CD4-positive, alpha-beta T cell treated with Interleukin-2 at 100 ng/mL for 4 hours (primary cell): ENCODE data around the gene AMHR2.
A peak's percentile ranks its signal among the peaks of the same experiment; 100 is the strongest.
"Not testable (repeated sequence)": the region's sequence is repeated elsewhere in the genome, so short reads cannot be mapped to it uniquely, and the experiment has no call there.

Experiments used
- DNase-seq: peaks from one replicate; pipeline ENCODE4 v3.0.0-alpha.2; 2020; ENCODE audit warnings: low spot score

The AMHR2 gene

DNA sequence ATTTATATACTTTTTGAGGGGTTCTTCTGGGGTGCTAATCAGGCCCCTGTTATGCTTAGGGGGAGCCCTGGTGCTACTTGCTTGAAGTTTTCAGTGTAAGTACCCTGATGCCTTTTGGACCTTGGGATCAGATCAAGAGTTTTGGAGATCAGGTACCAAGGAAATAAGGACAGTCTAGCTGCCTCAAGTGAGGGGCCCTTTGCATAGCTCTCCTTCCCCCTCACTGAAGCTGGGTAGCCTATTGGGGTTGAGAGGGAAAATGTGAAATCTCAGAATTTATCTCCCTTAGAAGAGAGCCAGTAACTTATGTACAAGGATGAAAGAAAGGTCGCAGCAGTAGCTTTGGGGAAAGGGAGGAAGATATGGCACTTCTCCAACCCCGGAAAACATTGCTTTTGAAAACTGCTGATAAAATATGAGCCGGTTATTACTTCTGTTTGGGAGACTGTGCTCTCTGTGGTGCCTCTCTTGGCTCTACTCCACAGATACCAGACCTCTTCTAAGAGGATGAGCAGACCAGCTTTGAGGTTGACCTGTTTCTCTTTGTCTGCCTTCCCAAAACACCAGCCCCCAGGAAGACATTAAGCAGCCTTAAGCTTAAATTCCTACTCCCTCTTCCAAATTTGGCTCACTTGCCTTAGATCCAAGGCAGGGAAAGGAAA is 8.8 kb upstream of the AMHR2 start:
- no peak for DNase-seq

DNA sequence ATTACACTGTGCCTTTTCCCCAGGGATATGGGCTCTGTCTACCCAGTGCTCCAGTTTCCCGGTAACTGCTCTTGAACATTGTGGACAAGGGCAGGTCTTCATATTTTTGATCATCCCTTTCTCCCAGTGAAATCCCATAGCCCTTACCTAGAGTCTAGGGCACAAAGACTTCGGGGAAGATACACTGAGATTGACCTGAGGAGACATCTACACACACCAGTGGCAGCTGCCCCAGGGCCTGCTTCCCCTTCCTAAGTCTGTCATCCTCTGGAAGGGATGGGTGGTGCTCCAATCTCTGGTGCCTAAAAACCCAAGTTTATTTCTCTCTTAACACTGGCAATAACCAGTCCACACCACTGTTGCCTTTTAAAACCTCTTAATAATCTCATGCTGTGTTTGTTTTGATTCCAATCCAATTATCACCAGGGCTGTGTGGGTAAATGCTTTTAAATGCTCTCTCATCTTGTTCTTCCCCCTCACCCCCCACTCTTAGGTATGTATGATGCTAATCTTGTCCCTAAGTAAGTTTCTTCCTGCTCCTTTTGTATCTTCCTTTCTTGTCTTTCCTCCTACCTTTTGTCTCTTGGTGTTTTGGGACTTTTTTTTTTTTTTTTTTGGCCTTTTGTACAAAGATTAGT is 7.8 kb upstream of the AMHR2 start:
- DNase-seq = not testable (repeated sequence)

DNA sequence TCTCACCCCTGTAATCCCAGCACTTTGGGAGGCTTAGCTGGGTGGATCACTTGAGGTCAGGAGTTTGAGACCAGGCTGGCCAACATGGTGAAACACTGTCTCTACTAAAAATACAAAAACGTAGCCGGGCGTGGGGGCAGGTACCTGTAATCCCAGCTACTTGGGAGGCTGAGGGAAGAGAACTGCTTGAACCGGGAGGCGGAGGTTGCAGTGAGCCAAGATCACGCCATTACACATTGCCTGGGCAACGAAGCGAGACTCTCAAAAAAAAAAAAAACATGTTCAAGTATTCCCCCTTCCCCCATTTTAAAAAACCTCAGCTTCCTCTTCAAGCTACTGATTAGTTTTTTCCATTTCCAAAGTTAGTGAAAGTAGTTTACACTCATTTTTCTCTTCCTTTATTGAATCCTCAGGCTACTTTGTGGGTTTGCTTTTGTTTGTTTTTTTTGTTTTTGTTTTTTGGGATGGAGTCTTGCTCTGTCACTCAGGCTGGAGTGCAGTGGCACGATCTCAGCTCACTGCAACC is 6.3 kb upstream of the AMHR2 start:
- not testable (repeated sequence) for DNase-seq

DNA sequence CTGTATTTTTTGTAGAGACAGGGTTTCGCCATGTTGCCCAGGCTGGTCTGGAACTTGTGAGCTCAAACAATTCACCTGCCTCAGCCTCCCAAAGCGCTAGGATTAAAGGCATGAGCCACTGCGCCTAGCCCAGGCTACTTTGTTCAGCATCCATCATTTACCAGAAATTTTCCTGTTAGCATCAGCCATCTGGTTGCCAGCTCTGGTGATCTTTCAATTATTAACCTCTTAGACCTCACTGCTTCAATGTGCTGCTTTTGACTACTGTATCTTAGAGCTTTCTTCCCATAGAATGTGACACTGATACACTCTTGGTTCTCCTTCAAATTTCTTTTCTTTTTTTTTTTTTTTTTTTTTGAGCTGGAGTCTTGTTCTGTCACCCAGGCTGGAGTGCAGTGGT is 5.4 kb upstream of the AMHR2 start:
- no peak for DNase-seq

DNA sequence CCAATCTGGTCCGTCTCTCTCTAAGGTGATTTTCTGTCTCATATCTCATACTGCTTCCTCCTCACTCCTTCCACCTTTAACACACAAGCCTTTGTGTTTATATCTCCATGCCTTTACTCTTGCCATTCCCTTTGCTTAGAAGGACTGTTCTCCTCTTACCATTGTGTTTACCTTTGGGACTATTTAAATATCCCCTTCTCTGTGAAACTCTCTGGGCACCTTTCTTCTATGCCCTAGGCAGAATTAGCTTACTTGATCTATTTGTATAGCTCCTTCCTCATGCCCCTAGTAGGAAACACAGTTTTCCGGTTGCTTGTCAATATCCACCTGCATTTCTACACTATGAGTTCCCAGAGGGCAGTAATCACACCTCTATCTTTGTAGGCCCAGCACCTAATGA is 3.9 kb upstream of the AMHR2 start:
- no peak for DNase-seq

DNA sequence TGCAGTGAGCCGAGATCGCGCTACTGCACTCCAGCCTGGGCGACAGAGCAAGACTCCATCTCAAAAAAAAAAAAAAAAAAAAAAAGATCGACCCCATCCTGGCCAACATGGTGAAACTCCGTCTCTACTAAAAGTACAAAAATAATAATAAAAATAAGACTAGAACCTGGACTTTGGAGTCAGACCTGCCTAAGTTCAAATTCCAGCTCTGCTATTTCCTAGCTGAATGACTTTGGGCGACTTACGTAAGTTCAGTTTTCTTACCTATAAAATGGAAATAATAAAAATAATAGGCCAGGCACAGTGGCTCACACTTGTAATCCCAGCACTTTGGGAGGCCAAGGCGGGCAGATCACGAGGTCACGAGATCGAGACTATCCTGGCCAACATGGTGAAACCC is 1.4 kb upstream of the AMHR2 start:
- not testable (repeated sequence) for DNase-seq

DNA sequence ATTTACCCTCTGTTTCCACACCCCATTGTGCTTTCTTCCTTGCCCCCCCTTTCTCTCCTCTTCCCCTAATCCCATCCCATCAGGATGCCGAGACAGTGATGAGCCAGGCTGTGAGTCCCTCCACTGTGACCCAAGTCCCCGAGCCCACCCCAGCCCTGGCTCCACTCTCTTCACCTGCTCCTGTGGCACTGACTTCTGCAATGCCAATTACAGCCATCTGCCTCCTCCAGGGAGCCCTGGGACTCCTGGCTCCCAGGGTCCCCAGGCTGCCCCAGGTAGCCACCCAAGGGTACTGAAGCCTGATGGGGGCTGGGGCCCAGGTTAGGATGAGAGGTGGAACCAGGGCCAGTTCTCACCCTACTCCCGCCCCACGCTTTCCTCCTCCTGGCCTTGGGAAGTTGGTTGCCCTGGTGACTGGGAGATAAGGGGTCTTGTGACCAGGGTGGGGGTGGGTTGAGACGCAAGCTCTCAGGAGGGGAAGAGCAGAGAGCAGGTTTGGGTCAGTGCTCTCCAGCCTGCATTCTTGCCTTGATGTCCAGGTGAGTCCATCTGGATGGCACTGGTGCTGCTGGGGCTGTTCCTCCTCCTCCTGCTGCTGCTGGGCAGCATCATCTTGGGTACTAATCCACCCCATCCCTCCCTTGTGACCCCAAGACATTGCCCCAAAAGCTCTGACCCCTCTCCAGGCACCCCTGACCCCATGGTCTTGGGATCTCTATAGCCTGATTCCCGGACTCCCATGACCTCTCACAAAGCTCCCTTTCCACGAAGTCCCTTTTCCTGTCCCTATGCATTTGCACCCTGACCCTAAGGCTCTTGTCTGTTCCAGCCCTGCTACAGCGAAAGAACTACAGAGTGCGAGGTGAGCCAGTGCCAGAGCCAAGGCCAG is 1.2 kb downstream of the AMHR2 start:
- no peak for DNase-seq

DNA sequence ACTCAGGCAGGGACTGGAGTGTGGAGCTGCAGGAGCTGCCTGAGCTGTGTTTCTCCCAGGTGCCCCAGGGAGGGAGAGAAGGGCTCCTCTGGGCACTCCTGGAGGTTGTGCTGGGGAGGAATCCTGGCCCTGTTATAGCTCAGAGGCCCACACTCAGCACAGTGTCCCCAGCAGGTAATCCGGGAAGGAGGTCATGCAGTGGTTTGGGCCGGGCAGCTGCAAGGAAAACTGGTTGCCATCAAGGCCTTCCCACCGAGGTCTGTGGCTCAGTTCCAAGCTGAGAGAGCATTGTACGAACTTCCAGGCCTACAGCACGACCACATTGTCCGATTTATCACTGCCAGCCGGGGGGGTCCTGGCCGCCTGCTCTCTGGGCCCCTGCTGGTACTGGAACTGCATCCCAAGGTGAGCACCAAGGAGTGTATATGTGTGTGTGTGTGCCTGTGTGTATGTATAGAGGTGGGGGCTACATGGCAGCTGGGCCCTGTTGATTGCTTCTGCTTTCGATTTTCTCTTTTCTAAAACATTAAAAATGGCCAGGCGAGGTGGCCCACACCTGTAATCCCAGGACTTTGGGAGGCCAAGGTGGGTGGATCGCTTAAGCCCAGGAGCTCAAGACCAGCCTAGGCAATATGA is 2.0 kb downstream of the AMHR2 start:
- DNase-seq = no peak

DNA sequence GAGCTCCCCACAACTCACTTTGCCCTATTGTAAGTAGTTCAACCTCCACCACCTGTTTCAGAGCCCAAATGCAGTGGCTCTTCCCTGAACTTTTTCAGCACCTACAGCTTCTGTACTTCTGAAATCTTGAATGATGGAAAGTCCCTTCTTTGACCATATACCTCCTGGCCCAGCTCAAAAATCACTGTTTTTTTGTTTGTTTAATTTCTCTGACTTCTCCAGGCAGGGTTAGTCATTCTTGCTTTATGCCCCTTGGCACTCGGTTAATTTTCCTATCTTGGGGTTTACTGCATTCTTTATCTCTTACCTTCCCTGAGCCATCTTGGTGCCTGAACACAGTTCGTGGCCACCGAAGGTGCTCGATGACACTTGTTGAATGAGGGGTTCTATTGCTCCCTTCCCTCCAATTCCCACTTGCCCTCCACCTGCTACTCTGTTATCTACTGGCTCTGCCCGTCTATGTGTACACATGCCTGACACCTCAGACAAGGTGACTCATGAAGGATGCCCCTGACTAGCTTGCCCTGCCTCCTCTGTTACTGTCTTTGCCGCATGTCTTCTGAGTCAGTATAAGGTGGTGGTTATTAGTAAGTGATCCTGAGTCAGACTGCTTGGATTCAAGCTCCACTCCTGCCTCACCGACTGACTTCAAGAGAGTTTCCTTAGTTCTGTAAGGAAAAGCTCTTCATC is 4.4 kb downstream of the AMHR2 start:
- peak; percentile 46 for DNase-seq

DNA sequence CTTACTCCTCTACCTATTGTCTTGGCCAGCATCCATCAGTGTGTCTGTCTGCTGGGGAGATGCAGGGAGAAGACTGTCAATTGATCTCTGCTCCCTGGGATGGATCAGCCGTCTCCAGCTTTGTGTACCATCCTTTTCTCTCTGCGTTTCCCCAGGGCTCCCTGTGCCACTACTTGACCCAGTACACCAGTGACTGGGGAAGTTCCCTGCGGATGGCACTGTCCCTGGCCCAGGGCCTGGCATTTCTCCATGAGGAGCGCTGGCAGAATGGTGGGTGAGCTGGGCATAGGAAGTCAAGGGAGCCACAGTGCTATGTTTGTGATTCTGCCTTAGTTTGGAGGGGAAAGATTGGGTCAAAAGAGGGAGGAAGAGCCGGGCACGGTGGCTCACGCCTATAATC is 5.1 kb downstream of the AMHR2 start:
- DNase-seq = no peak

DNA sequence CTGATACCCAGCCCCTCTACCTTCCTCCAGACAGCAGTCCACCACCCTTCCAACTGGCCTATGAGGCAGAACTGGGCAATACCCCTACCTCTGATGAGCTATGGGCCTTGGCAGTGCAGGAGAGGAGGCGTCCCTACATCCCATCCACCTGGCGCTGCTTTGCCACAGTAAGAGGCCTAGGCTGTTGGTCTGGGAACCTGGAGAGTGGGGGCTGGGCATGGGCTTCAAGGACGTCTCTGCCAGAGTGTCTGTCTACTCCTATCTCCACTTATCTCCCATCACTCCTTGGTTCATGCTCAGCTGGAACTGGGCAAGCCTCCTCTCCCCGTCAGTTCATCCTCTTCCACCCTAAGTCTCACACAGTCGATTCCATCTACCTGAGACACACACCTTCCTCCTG is 6.5 kb downstream of the AMHR2 start:
- DNase-seq = no peak

DNA sequence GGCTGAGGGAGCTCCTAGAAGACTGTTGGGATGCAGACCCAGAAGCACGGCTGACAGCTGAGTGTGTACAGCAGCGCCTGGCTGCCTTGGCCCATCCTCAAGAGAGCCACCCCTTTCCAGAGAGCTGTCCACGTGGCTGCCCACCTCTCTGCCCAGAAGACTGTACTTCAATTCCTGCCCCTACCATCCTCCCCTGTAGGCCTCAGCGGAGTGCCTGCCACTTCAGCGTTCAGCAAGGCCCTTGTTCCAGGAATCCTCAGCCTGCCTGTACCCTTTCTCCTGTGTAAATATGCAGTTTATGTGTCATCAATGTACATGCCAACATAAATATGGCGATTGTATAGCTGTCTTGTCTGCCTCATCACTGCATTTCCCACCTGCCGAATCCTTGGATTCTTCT is 7.5 kb downstream of the AMHR2 start:
- no peak for DNase-seq

DNA sequence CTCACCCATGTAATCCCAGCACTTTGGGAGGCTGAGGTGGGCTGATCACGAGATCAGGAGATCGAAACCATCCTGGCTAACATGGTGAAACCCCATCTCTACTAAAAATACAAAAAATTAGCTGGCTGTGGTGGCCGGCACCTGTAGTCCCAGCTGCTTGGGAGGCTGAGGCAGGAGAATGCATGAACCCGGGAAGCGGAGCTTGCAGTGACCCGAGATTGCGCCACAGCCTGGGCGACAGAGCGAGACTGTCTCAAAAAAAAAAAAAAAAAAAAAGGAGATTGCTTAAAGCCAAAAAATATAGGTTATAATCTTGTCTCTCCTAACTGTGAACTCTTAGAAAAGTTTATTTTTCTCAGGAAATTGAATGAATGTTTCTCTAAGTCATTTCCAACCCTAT is 11.7 kb downstream of the AMHR2 start:
- not testable (repeated sequence) for DNase-seq

DNA sequence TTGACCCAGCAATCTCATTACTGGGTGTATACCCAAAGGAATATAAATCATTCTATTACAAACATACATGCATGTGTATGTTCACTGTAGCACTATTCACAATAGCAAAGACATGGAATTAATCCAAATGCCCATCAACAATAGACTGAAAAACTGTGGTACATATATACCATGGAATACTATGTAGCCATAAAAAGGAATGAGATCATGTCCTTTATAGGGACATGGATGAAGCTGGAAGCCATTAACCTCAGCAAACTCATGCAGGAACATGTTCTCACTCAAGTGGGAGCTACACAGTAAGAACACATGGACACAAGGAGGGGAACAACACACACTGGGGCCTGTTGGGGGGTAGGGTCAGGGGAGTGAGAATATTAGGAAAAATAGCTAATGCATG is 15.9 kb downstream of the AMHR2 start:
- not testable (repeated sequence) for DNase-seq

DNA sequence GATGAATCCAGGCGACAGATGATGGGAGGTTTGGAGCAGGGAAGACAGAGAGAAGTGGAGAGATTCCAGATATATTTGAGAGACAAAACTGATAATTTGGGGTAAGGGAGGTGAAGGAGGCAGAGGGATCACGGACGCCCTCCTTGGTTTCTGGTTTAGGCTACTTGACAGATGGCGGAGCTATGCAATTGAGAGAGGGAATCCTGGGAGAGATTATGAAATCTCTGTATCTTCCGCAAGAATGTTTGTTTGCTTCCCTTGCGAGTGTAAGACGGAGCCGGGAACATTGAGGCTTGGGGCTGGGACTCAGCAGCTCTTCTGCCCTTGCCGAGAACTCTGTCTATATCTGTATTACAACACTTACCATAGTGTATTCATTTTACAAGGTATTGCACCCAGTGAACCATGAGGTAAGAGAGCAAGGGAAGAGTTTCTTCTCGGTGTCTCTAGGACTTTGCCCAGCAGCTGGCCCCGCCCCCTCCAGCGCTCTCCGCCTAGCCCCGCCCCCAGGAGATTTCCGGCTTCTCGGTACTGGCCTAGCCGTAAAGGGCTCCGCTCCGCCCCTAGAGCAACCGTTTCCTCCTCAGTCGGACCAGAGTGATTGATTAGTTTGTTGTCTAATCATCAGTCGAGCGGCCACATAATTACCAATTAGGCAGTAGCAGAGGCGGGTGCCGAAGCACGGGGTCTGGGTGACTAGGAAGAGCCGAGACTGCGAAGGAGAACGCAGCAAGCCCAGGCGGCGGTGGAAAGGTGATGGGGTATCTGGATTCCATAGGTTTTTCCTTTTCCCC is 17.6 kb downstream of the AMHR2 start, which contains the start of gene PRR13:
PRR13 (plus strand) TSS at position 695 of the 794 bp plus-strand sequence. CDS start 981 bp downstream, outside the sequence.
- peak; percentile 100 for DNase-seq

DNA sequence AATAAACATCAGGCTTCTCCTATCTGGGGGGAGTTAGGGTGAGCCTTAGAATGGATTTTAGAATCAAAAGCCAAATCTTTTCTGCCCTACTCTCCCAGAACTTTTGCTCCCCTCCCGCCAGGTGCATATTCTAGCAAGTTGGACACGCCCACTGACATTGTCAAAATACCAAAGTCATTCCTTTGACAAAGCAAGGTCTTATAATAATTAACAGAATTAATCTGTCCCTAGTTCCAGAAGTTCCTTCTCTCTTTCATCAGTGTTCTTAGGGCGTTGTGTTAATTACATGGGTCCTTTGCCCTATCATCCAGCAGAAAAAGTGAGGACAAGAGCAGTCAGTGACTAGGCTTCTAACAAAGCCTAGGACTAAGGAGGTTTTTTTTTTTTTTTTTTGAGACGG is 20.3 kb downstream of the AMHR2 start:
- no peak for DNase-seq

DNA sequence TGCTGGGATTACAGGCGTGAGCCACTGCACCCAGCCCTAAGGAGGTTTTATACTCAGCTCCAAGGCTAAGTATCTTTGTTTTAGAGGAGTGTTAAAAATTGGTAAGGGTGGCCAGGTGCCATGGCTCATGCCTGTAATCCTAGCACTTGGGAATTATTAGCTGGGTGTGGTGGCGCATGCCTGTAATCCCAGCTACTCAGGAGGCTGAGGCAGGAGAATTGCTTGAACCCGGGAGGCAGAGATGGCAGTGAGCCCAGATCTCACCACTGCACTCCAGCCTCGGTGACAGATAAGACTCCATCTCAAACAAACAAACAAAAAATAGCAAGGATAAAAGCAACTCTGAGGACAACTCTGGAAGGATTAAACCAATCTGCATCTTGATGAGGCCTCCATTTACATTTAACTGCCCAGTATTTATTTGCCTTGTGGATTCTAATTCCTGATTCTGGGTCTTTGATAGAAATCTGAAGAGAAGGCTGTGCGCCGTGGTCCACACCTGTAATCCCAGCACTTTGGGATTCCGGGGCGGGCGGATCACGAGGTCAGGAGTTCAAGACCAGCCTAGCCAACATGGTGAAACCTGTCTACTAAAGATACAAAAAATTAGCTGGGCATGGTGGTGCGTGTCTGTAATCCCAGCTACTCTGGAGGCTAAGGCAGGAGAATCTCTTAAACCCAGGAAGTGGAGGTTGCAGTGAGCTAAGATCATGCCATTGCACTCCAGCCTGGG is 21.1 kb downstream of the AMHR2 start:
- not testable (repeated sequence) for DNase-seq

DNA sequence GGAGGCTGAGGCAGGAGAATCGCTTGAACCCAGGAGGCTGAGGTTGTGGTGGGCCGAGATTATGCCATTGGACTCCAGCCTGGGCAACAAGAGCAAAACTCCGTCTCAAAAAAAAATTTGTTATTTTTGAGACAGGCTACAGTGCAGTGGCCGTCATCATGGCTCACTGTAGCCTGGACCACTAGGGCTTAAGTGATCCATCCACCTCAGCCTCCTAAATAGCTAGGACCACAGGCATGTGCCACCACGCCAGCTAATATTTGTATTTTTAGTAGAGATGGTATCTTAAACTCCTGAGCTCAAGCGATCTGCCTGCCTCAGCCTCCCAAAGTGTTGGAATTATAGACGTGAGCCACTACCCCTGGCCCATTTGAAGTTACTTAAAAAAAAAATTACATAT is 27.3 kb downstream of the AMHR2 start:
- DNase-seq = no peak

DNA sequence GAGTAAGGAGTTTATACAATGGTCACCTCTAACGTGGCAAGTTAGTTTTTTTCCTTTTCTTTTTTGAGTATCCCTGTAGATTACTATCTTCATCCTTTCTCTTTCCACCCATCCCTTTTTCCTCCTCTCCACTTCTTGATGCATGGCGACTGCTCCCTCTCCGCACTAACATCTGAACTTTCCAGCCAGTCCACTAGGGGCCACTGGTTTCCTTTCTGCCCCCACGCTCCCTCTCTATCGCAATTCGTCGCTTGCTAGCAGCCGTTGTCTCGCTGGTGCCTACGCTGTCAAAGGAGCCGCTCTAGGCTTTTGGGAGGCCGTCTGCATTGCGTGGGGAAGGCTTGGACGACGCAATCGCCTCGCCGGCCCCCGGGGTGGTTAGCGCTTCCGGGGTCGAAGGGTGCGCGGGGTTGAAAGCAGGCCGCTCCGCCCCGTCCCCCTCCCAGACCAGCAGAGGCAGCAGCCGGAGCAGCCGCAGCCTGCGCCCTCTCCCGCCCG is 28.1 kb downstream of the AMHR2 start, which contains the start of gene PCBP2:
PCBP2 (plus strand) TSS at position 442 of the 498 bp plus-strand sequence. CDS start 2,699 bp downstream, outside the sequence.
- DNase-seq = peak; percentile 99
